Measurements from ENCODE around the gene KYNU.
"Not testable (repeated sequence)": the region's sequence is repeated elsewhere in the genome, so short reads cannot be mapped to it uniquely, and the experiment has no call there.

Gene KYNU

DNA sequence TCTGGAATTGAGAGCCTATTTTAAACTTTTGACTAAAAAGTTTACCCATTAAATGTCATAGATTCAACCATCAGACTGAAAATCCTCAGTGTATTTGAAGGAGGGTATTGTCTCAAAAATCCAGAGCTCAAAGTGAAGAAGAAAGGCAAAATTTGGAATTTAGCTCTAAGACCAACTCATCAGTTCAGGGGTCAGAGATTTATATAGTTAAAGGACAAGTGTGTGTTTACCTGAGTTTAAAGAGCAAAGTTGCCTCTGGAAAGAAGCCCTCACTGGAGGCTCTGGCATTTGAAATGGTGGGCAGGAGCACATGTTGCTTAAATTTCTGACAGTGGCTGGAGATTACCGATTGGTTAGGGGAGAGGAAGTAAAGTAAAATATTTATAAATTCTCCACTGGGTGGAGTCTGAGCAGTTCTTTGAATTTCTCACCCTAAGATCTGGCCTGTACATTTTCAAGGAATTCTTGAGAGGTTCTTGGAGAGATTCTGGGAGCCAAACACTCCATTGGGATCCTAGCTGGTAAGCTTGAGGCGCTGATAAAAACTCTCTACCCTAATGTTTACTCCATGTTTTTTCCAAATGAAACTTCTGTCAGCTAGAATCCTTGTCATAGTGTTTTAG is at the start of gene KYNU:
TSS of gene KYNU (plus strand) at position 449 of the 623 bp plus-strand sequence. CDS start 7,704 bp downstream, outside the sequence.
- intact Hi-C loops (cut with DNase I): no loop called here
- DNase-seq: no peak

DNA sequence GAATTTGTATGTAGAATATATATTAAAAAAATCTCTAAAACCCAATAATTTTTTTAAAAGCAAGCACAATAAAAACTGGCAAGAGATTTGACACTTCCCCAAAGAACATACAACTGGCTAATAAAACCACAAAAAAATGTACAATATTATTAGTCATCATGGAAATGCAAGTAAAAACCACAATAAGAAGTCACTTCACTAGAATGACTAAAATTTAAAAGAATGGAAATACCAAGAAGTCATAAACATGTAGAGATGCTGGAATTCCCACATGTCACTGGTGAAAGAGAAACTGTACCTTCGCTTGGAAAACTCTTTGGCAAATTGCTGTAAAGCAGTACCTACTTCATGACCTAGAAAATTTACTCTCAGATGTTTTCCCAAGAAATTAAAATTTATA is 43.4 kb upstream of the KYNU start:
- intact Hi-C loops (cut with DNase I): no loop called here

DNA sequence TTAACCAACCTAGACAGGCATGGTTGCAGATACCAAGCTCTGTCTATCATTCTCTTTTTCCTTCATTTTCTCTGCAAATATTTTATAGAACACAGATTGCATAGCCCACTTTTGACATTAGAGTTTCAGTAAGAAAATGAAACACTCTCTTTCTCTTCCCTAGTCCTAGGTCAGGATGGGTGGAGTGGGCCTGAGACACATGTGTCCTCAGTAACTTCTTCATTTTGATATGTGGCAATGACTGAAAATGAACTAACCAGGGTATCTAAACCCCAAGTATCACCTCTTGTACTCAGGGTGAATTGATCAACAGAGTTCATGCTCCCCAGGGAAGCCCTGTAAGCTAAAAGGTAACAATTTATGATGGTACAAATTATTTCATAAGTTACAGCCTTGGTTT is 37.0 kb upstream of the KYNU start:
- no peak for DNase-seq

More for the DNA sequence above, 43.4 kb upstream of the KYNU start:
- no peak for DNase-seq

DNA sequence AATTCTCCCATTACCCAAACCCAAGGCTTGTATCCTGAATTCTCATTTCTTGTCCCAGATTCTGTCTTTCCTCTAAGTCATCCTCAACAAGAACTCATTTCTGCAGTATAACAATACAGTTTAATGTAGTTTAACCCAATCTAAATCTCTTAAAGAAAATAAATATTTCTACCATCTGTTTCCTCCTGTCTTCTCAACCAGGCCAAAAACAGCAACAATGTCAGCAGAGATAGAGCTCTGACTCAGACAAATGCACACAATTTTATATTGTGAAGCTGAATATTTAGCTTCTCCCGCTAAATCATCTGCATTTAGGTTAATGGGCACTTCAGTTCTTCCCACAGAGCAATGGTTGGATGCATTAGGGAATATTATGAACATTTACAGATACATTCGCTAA is 35.7 kb upstream of the KYNU start:
- DNase-seq: no peak
- intact Hi-C loops (cut with DNase I): no loop called here

More for the DNA sequence above, 37.0 kb upstream of the KYNU start:
- intact Hi-C loops (cut with DNase I): no loop called here

DNA sequence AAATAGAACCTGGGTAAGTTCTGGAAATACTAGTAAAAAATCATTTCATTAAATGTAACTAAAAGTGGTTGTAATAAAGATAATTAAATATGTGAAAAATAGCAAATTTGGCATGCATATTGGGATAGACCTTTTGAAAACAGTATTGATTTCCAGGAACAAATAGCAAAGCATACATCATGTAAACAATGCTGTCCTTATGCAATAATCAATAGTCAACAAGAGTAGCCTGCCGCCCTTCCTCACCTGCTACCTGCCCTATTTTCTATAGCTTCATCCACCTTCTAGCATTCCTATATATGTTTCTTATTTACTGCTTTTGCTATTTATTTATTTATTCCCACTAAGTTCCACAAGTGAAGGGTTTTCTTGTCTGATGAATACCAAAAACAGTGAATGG is 35.1 kb upstream of the KYNU start:
- no peak for DNase-seq
- intact Hi-C loops (cut with DNase I): no loop called here

DNA sequence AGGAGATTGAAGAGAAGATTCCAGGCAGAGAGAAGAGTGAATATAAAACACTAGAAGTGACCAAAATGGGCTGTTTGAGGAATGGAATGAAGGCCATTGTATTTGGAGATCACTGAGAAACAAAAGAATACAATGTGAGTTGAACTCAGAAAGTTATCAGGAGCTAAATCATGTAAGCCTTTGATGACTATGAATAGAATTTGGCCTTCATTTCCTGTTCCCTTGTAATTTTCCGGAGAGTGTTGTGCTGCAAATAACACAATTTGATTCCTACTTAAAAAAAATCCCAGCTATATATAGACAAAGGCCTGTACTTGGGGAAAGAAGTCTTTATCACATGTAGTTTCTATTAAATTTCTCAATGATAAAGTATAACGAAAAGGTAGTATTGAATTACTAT is 33.7 kb upstream of the KYNU start:
- no peak for DNase-seq
- intact Hi-C loops (cut with DNase I): no loop called here

DNA sequence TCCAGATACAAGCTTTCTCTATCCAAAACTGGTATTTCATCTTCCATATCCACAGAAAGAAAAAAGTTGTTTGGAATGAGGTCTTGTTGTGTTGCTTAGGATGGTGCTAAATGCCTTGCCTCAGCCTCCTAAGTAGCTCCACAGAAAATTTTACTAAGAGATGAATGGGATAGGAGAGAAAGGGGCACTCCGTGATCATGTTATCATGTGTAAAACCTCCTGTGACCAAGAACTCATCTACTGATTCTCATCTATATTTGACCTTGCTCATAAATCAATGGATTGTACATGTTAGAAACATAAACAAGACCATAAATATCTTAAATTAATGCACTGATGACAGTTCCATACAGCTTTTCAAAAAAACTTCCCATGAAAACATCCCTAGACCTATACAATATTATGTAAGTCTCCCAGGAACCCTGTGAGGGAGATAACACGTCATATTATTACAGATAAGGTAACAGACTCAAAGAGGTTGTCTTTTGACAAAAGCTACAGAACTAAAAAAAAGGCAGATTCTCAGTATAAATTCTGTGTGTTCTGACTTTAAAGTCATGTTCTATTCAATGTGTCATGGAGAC is 29.3 kb upstream of the KYNU start:
- no peak for DNase-seq
- intact Hi-C loops (cut with DNase I): no loop called here

DNA sequence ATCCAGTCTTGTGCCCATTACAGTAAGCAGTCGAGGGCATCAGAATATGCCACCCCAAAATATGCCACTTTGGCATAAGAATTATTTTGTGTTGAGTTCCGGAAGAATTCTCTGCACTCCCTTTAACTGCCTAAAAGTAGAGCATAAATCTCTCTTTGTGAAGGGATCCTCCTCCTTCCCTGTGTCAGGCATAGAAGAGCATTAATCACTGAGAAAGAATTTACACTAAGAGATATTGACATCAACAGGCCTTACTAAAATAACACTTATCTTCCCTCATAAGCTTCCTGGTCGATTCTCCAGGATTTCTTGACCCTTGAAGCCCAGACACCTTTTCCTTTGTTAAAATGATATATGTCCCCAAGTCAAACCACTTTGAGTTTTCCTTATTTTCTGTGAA is 27.6 kb upstream of the KYNU start:
- DNase-seq: no peak
- intact Hi-C loops (cut with DNase I): no loop called here

DNA sequence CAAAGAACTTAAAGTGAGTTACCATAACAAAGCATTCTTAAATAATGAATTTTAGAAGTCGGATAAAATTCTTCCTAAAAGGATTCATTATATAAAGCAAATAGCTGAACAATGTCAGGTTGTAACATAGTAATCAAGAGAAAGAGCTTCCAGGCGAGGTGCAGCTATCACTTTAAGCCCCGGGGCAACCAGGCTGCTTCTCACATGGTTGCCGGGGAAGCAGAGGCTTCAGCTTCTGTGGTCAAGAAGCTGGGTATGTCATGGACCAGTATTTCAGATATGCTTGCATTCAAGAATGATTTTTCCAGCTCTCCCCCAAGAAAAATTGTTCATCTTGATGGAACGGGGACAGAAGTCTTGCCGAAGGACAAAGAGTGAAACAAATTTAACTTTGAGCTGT is 23.6 kb upstream of the KYNU start:
- intact Hi-C loops (cut with DNase I): no loop called here
- no peak for DNase-seq

DNA sequence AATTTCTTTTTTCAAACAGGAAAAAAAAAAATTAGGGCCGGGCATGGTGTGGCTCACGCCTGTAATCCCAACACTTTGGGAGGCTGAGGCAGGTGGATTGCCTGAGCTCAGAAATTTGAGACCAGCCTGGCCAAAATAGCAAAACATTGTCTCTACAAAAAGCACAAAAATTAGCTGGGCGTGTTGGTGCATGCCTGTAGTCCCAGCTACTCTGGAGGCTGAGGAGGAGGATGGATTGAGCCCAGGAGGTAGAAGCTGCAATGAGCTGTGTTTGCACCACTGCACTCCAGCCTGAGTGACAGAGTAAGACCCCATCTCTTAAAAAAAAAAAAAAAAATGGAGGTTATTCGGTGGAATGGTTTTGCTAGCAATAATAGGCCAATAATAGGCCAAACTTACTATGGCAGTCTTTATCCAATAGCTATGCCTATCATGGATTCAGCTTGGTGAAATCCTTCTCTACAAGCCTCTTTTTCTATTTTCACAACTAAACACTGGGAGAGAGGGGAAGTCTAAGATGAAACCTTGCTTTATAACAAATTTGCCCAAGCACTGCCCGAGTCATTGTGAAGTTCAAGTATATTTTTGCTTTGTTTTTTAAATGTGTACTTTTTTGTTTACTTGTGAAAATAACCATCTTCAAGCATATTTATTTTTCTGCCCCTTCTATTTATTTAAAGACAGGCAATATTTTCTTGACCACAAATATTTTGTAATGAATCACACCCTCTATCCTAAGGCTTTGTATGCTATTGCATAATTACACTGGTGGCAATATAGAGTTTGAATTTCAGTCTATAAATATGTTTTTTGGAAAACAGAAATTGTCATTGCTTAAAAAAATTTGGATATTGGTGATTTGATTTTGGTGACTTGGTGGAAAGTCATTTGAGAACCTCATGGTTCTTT is 20.0 kb upstream of the KYNU start:
- intact Hi-C loops (cut with DNase I): no loop called here
- DNase-seq: no peak

DNA sequence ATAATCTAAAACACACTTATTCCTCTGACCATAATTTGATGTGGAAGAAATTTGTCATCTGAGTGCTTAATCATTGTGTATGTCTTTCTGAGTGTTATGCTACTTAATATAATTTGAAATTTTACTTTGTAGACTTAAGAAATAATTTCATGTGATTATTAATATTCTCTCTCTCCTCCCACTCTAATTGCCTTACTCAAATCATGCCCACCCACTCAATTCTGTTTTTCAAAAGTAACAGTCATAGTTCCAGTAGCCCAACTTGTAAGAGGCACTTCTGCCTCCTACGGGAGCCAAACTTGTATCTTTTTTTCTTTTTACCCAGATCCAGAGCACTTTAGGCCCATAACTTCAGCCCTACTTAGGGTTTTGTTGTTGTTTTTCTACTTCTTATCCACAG is 18.5 kb upstream of the KYNU start:
- intact Hi-C loops (cut with DNase I): no loop called here
- DNase-seq: no peak

DNA sequence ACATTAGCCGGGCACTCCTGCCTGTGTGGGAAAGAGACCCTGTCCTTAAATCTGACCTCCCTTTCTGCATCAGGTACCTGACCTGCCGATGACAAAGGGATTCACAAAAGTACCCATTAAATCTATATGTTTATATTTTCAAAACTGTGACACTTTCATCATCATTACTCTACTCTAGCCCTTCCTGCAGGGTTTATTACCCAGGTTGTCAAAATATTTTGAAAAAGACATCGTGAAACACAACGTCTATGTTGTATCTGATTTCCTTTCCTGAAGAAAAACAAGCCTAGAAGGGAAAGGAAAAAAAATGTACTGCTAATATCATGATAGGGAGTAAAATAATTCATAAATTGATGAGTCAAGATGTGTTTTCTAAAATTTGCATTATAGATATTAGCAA is 15.2 kb upstream of the KYNU start:
- intact Hi-C loops (cut with DNase I): no loop called here
- DNase-seq: no peak

DNA sequence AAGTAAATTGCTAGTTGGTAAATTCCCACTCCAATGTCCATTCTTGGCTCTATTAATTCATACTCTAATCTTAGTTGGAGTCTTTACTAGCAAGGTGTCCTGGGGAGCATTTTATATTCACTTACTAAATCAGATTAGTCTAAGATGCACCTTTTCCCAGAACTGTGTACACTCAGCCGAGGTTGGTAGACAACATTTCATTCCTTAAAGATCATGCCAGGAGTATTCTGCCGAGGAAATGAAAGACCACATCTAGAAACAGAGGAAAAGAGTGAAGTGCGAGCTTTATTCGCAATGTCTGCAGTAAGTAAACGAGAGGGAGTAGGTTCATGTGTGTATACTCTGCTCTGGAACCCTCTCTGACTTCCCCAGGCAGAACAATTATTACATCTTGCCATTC is 14.6 kb upstream of the KYNU start:
- no peak for DNase-seq
- intact Hi-C loops (cut with DNase I): no loop called here

DNA sequence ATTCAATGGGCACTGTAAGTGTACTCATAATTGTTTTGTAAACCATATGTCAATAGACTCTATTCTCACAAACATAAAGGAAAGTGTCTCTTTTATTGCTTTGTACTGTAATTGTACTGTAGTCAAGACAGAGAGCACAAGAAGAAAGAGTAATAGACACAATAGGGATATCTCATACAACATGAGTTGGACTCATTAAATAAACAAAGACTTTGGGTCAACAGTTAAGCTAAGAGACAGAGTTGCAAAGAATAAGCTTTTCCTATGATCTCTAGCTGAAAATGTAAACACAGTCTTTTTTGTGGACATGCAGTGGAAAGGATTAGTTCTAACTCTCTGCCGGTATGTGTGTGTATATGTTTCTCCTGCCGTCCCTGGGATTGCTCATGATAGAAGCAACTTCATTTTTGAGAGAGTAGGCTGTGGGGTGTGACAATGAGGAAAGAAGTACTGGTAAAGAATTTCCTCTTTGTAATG is 13.9 kb upstream of the KYNU start:
- no peak for DNase-seq
- intact Hi-C loops (cut with DNase I): no loop called here

DNA sequence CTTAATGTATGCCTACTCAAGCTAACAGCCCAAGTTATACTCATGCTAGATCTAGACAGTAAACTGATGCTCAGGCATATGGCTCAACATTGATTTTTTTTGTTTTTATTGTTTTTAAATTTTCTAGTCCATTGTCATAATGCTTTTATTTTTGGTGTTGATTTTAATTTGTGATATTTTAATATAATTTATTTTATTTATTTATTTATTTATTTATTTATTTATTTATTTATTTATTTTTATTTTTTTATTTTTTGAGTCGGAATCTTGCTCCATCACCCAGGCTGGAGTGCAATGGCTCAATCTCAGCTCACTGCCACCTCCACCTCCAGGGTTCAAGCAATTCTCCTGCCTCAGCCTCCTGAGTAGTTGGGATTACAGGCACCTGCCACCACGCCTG is 12.9 kb upstream of the KYNU start:
- intact Hi-C loops (cut with DNase I); DNase-seq: not testable (repeated sequence)

DNA sequence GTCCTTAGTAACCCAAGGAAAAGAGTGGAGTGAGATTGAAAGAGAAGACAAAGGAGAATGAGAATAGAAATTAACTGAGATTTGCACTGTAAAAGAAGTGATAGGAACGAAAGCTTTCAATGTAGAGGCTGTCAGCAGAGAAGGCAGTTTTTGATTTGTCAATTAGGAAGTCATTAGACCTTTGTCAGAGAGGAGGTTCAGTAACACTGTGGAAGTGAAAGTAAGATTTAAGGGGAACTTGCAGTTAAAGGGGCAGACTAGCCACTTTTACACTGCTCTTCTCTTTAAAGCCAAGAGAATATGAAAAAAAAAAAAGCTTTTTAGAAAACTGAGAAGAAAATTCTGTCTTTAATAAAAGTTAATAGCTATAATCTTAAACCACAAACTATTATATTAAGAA is 11.5 kb upstream of the KYNU start:
- intact Hi-C loops (cut with DNase I): no loop called here
- no peak for DNase-seq

DNA sequence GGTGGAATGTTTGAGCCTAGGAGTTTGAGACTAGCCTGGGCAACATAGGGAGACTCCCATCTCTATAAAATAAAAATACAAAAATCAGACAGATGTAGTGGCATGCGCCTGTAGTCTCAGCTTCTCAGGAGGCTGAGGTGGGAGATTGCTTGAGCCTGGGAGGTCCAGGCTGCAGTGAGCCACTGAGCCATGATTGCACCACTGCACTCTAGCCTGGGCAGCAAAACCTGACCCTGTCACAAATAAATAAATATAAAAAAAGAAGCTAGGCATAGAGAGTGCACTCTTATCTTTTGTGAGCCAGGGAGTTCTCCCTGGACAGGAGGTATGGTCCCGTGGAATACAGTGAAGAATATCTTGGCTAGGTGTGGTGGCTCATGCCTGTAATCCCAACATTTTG is 11.0 kb upstream of the KYNU start:
- intact Hi-C loops (cut with DNase I): no loop called here

DNA sequence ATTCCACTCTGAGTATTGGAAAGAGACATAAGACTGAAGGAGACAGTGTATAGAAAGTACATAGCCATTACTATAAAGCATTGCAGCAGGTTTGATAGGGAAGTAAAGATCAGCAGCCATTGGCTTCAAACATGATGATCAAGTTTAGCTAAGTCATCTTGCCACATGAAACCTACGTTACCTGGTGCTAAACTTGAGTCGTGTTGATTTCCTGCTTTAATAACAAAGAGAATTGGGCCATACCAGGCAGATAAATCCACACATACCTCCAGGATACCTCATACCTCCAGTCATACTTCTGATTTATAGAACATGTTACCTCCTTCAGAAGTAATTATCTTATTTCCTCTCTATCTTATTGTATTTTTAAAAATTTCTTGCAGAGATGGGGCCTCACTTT is 10.3 kb upstream of the KYNU start:
- intact Hi-C loops (cut with DNase I): no loop called here
- no peak for DNase-seq

More for the DNA sequence above, 11.0 kb upstream of the KYNU start:
- no peak for DNase-seq

DNA sequence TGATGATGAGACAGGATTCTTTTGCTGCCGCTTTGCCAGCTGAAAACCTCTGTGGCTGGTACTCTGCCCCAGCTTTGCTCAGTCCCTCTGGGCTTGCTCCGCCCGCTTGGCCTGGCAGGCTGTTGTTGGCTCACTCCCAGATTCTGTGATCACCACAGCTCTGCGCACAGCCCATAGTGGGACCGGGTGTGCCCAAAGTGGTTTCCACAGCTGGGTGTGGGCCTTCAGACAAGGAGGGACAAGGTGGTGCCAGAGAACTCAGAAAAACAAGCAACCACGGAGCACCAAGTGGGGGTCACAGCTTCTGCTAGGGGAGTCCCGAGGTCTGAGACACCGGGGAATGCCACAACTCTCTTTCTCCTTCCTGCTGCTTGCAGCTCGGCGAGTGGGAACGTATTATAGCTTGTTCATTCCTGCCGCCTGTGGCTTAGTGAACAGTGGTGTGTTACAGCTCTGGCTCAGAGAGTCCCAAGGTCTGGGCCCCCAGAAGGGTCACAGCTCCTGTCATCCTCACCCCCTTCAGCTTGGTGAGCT is 9.2 kb upstream of the KYNU start:
- intact Hi-C loops (cut with DNase I): no loop called here
- peak in 2 of 10 donors; percentile 7 to 35 for DNase-seq

DNA sequence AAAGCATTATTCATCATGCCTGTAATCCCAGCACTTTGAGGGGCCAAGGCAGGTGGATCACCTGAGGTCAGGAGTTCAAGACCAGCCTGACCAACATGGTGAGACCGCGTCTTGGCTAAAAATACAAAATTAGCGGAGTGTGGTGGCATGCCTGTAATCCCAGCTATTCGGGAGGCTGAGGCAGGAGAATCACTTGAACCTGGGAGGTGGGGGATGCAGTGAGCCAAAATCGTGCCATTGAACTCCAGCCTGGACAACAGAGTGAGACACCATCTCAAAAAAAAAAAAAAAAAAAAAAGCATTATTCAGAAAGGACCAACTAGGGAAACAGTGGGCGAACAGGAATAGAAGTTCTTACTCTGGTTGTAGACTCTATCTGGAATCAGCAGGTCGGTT is 8.4 kb upstream of the KYNU start:
- DNase-seq; intact Hi-C loops (cut with DNase I): not testable (repeated sequence)

DNA sequence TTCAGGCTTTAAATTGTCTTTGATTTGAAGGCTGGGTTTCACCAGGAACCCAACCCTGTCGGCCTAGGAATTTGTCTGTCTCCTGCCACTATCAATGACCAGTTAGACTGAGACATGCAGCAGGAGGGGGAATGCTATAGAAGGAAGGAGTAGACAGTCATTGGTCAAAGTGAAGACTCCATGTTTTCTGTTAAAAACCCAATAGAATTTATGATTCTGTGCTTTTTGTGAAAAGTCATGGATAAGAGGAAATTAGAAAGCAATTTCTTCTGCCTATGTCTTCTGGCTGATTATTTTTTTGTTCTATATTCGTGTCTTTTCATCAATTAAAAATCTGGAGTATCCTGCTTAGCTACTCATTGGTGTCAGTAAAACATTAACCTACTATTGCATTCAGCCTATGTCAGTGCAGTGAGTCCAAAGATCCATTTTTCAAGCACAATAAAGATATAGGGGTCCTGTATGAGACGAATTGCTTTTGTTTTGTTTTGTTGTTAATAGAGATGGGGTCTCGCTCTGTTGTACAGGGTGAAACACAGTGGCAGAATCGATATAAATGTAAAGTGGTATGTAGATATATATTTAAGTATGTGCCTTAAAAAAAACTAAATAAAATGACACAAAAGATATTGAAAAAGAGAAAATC is 7.9 kb upstream of the KYNU start:
- DNase-seq: no peak
- intact Hi-C loops (cut with DNase I): no loop called here

All from posterior cingulate gyrus (tissue), 11 donors.